ENCODE data around the gene APLP1. TPM values are rescaled to one million over a fixed set of nuclear protein-coding genes. Genes with fewer than 3 reads are reported as not detected.
A peak's percentile ranks its signal among the peaks of the same experiment; 100 is the strongest.
"Not testable (repeated sequence)": the region's sequence is repeated elsewhere in the genome, so short reads cannot be mapped to it uniquely, and the experiment has no call there.

APLP1 gene
- total RNA-seq, 1 experiment from 2014 or later, result 36.9 TPM

- no peak for TF ChIP-seq CTCF (conservative IDR thresholded peaks at IDR 0.05)
- H3K23me2 ChIP-seq (ENCODE audit: insufficient read length, low read depth, low read length, poor library complexity, severe bottlenecking), result no peaks in the 10 kb centered on the region
- no peak overlapping the region for H3K4me2 ChIP-seq (ENCODE audit: insufficient read depth, insufficient read length, low read length)
- H4K91ac ChIP-seq (ENCODE audit: insufficient read length, low read depth, low read length), result no peak overlapping the region
- no peak overlapping the region for H2BK12ac ChIP-seq (ENCODE audit: insufficient read length, low read depth, low read length)
- no peak overlapping the region for H4K8ac ChIP-seq (replicated peaks; ENCODE audit: insufficient read length, low read depth, low read length)
- Mint-ChIP-seq H3K36me3 (ENCODE audit: insufficient read depth in 1 of 3, low read depth in 3 of 3) (no peaks in the 10 kb centered on the region), H3K4me3 (no peak overlapping the region), H3K9me3 (no peaks in the 10 kb centered on the region), H3K27ac (no peak overlapping the region), H3K4me1 (peaks cover 4 to 21% of the 10 kb centered on the region in 2 experiments), H3K27me3 (ENCODE audit: low read depth) (no peaks in the 10 kb centered on the region; the same call in 1 of the 2 replicates)
- H3K18ac ChIP-seq (ENCODE audit: insufficient read length, low read depth, low read length), result no peak overlapping the region
- no peak overlapping the region for H2BK15ac ChIP-seq (ENCODE audit: low read depth, low read length)
- no peaks in the 10 kb centered on the region for H3K79me1 ChIP-seq (ENCODE audit: insufficient read depth, low read depth, low read length, poor library complexity, severe bottlenecking)
- DNase-seq, result no peak
- H3K4me1 ChIP-seq (ENCODE audit: insufficient read depth, low read length), result peaks cover 2% of the 10 kb centered on the region; the same call in 1 of the 2 replicates
- no peak overlapping the region for H2AK5ac ChIP-seq (ENCODE audit: insufficient read length, low read length)
- H2BK5ac ChIP-seq (ENCODE audit: insufficient read length, low read length), result no peak overlapping the region
- H3K27ac ChIP-seq (ENCODE audit: insufficient read length, low read depth, low read length), result no peak overlapping the region
- H3K14ac ChIP-seq (ENCODE audit: insufficient read depth, low read length), result peak overlapping the region; percentile 59; the same call in 1 of the 2 replicates
- H3K4ac ChIP-seq (ENCODE audit: low read depth, low read length), result no peak overlapping the region
- no peak overlapping the region for H2BK20ac ChIP-seq (ENCODE audit: low read depth, low read length, poor library complexity, severe bottlenecking)
- no peak overlapping the region for H4K5ac ChIP-seq (ENCODE audit: insufficient read length, low read depth, low read length)
- no peaks in the 10 kb centered on the region for H3K27me3 ChIP-seq (ENCODE audit: insufficient read depth, low read length)
- H3K9ac ChIP-seq (ENCODE audit: extremely low read depth, insufficient read length, low read length), result no peak overlapping the region
- WGBS (ENCODE audit: extremely low coverage, insufficient read length, low lambda C conversion rate), result no CpG with 5 or more reads among the region's 6 CpGs
- H3K79me2 ChIP-seq (ENCODE audit: insufficient read depth, low read length), result no peaks in the 10 kb centered on the region
- no peak overlapping the region for H3K56ac ChIP-seq (ENCODE audit: insufficient read length, low read depth, low read length)
- no peaks in the 10 kb centered on the region for H4K20me1 ChIP-seq (ENCODE audit: control insufficient read depth, insufficient read depth, insufficient read length)
- no peak overlapping the region for H3K23ac ChIP-seq (ENCODE audit: insufficient read length, low read depth, low read length)
- no peak overlapping the region for H2BK120ac ChIP-seq (ENCODE audit: low read depth, low read length, poor library complexity, severe bottlenecking)
- H3K9me3 ChIP-seq (ENCODE audit: control insufficient read depth, low read depth, low read length), result no peaks in the 10 kb centered on the region
- no peak overlapping the region for H2AFZ ChIP-seq (ENCODE audit: low read length)
- no peak overlapping the region for H3T11ph ChIP-seq (ENCODE audit: low read length)
These were observed 41.3 kb downstream of the APLP1 start for GRCh38 chr19:35909684-35910035.

GRCh38 chr19:35910355-35910754, 42.0 kb downstream of the APLP1 start:
- H3K79me1 ChIP-seq (ENCODE audit: insufficient read depth, low read depth, low read length, poor library complexity, severe bottlenecking); H2AFZ ChIP-seq (ENCODE audit: low read length); H2BK5ac ChIP-seq (ENCODE audit: insufficient read length, low read length); H4K5ac ChIP-seq (ENCODE audit: insufficient read length, low read depth, low read length); H2AK5ac ChIP-seq (ENCODE audit: insufficient read length, low read length); H3K23ac ChIP-seq (ENCODE audit: insufficient read length, low read depth, low read length); H3K56ac ChIP-seq (ENCODE audit: insufficient read length, low read depth, low read length); H2BK15ac ChIP-seq (ENCODE audit: low read depth, low read length); H3K4ac ChIP-seq (ENCODE audit: low read depth, low read length); H3K27ac ChIP-seq (ENCODE audit: insufficient read length, low read depth, low read length); H3K14ac ChIP-seq (ENCODE audit: insufficient read depth, low read length); H3K23me2 ChIP-seq (ENCODE audit: insufficient read length, low read depth, low read length, poor library complexity, severe bottlenecking); H3K18ac ChIP-seq (ENCODE audit: insufficient read length, low read depth, low read length); H3K27ac Mint-ChIP-seq; H3K27me3 ChIP-seq (ENCODE audit: insufficient read depth, low read length); H4K20me1 ChIP-seq (ENCODE audit: control insufficient read depth, insufficient read depth, insufficient read length); H2BK12ac ChIP-seq (ENCODE audit: insufficient read length, low read depth, low read length); H3K4me3 Mint-ChIP-seq; H3K9me3 ChIP-seq (ENCODE audit: control insufficient read depth, low read depth, low read length); H3K27me3 Mint-ChIP-seq (ENCODE audit: low read depth); H3K9ac ChIP-seq (ENCODE audit: extremely low read depth, insufficient read length, low read length); H3K36me3 Mint-ChIP-seq (ENCODE audit: insufficient read depth in 1 of 3, low read depth in 3 of 3); H2BK120ac ChIP-seq (ENCODE audit: low read depth, low read length, poor library complexity, severe bottlenecking); H4K8ac ChIP-seq (replicated peaks; ENCODE audit: insufficient read length, low read depth, low read length); H4K91ac ChIP-seq (ENCODE audit: insufficient read length, low read depth, low read length); H3T11ph ChIP-seq (ENCODE audit: low read length); H2BK20ac ChIP-seq (ENCODE audit: low read depth, low read length, poor library complexity, severe bottlenecking); H3K79me2 ChIP-seq (ENCODE audit: insufficient read depth, low read length); H3K4me1 ChIP-seq (ENCODE audit: insufficient read depth, low read length); DNase-seq; H3K9me3 Mint-ChIP-seq; H3K4me2 ChIP-seq (ENCODE audit: insufficient read depth, insufficient read length, low read length): not testable (repeated sequence)
- H3K4me1 Mint-ChIP-seq, result peaks cover 4 to 21% of the 10 kb centered on the region in 2 experiments
- no CpG with 5 or more reads among the region's 14 CpGs for WGBS (ENCODE audit: extremely low coverage, insufficient read length, low lambda C conversion rate)
